HPDE6-E6E7 (cell line): ENCODE data around the gene EXTL2.
"Not testable (repeated sequence)": the region's sequence is repeated elsewhere in the genome, so short reads cannot be mapped to it uniquely, and the experiment has no call there.

Source experiments
- DNase-seq: peaks from one replicate; pipeline ENCODE4 v3.0.0; 2011; ENCODE audit warnings: missing footprints; ENCODE audit errors: extremely low spot score

EXTL2 gene

GRCh38 chr1:100860397-100860991 is 34.1 kb downstream of the EXTL2 start:
- DNase-seq, result no peak

- not testable (repeated sequence) for DNase-seq
These were observed 39.5 kb downstream of the EXTL2 start for GRCh38 chr1:100855116-100855515.

- no peak for DNase-seq
These were observed 41.7 kb downstream of the EXTL2 start for GRCh38 chr1:100852976-100853375.

GRCh38 chr1:100851726-100852125 is 42.9 kb downstream of the EXTL2 start:
- no peak for DNase-seq

GRCh38 chr1:100847361-100848082 is 47.1 kb downstream of the EXTL2 start:
- no peak for DNase-seq

GRCh38 chr1:100843160-100843559 is 51.5 kb downstream of the EXTL2 start:
- not testable (repeated sequence) for DNase-seq

GRCh38 chr1:100835866-100836842 is 58.5 kb downstream of the EXTL2 start:
- DNase-seq, result peak; percentile 4

GRCh38 chr1:100834777-100835660 is 59.6 kb downstream of the EXTL2 start:
- no peak for DNase-seq

GRCh38 chr1:100832694-100833428 is 61.8 kb downstream of the EXTL2 start:
- DNase-seq, result no peak

- DNase-seq, result not testable (repeated sequence)
These were observed 69.0 kb downstream of the EXTL2 start for GRCh38 chr1:100825666-100826065.
